Measurements from ENCODE around the gene NRXN3. TPM values are rescaled to one million over a fixed set of nuclear protein-coding genes. Genes with fewer than 3 reads are reported as not detected.

NRXN3 gene
- total and polyA plus RNA-seq, 2 experiments from 2014 or later: 1.0 to 1.8 TPM

DNA sequence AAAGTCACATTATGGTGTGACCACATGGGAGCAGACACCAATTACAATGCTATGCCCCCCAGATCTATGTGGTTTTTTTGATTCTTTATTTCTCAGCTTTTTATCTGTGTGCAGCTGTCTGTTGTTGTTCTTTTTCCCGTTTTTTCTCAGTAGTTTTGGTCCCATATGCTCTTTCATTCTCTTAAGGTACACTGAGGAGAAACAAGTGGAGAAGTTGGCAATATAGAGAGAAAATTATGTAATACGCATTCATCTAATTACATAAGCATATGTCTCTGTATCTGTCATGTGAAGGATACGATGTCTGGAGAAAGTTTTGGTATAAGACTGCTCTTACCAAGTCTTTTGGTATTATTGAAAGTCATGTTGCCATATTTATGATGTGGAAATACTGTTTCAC is 819.0 kb downstream of the NRXN3 start:
- Histone ChIP-seq H3K36me3 (ENCODE audit: insufficient read depth) (no peaks in the 10 kb centered on the region), H3K4me1 (ENCODE audit: insufficient read depth) (peaks cover 31% of the 10 kb centered on the region), H3K4me2 (no peak overlapping the region), H4K20me1 (replicated peaks; ENCODE audit: insufficient read depth) (no peaks in the 10 kb centered on the region), H3K4me3 (no peak overlapping the region), H3F3A (replicated peaks; ENCODE audit: low read depth) (no peaks in the 10 kb centered on the region), H2AFZ (no peak overlapping the region), H3K27ac (ENCODE audit: low read depth) (no peak overlapping the region), H3K27me3 (ENCODE audit: insufficient read depth) (peaks cover 12% of the 10 kb centered on the region; the same call in 1 of the 2 replicates), H3K9me2 (ENCODE audit: insufficient read depth) (no peaks in the 10 kb centered on the region), H3K79me2 (replicated peaks; ENCODE audit: insufficient read depth) (no peaks in the 10 kb centered on the region)
- no peak overlapping the region for H3K27ac Mint-ChIP-seq
- H3K36me3 Mint-ChIP-seq (ENCODE audit: low read depth): no peaks in the 10 kb centered on the region
- no peak overlapping the region for H3K4me3 Mint-ChIP-seq
- no peaks in the 10 kb centered on the region for H3K9me3 Mint-ChIP-seq
- peaks cover 6% of the 10 kb centered on the region for H3K27me3 Mint-ChIP-seq (ENCODE audit: insufficient read depth, low read depth, poor library complexity)
- DNase-seq (ENCODE audit: low spot score) (no peak), ATAC-seq (no peak)
- H3K4me1 Mint-ChIP-seq: peaks cover 18% of the 10 kb centered on the region
- no peak for TF ChIP-seq ZNF462 (CRISPR knock-in tag; IDR thresholded peaks at IDR 0.05)

DNA sequence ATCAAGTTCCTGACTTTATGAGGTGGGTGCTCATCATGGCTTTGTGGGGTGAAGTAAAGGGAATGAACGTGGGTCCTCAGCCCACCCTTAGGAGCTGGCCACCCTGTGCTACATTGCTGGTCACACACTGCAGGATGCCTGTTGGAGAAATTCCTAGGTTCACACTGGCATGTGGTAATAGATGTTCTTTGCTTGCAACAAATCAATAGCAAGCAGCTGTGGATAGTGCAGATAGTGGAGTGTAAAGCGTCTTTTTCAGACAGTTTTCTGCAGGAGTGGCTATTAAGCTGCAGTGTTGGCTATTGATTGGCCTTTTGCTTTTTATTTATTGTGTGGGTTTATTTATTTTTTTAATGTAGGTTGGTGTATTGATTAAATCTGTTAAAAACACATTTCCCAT is 822.7 kb downstream of the NRXN3 start:
- Histone ChIP-seq H3K79me2 (replicated peaks; ENCODE audit: insufficient read depth) (no peaks in the 10 kb centered on the region), H2AFZ (no peak overlapping the region), H3K4me2 (no peak overlapping the region), H3K27ac (ENCODE audit: low read depth) (no peak overlapping the region), H3K4me3 (no peak overlapping the region), H3K27me3 (ENCODE audit: insufficient read depth) (no peaks in the 10 kb centered on the region), H3K9me2 (ENCODE audit: insufficient read depth) (no peaks in the 10 kb centered on the region), H3F3A (replicated peaks; ENCODE audit: low read depth) (no peaks in the 10 kb centered on the region), H3K4me1 (ENCODE audit: insufficient read depth) (peaks cover 2% of the 10 kb centered on the region; the same call in 1 of the 2 replicates), H4K20me1 (replicated peaks; ENCODE audit: insufficient read depth) (no peaks in the 10 kb centered on the region), H3K36me3 (ENCODE audit: insufficient read depth) (no peaks in the 10 kb centered on the region)
- Mint-ChIP-seq H3K9me3 (no peaks in the 10 kb centered on the region), H3K27ac (no peak overlapping the region; the same call in 1 of the 2 replicates), H3K4me3 (no peak overlapping the region), H3K36me3 (ENCODE audit: low read depth) (no peaks in the 10 kb centered on the region), H3K27me3 (ENCODE audit: insufficient read depth, low read depth, poor library complexity) (peaks cover 2% of the 10 kb centered on the region), H3K4me1 (peaks cover 9% of the 10 kb centered on the region)
- no peak for TF ChIP-seq JUNB (IDR thresholded peaks at IDR 0.05; ENCODE audit: unreplicated experiment)
- TF ChIP-seq, protein P1, sequence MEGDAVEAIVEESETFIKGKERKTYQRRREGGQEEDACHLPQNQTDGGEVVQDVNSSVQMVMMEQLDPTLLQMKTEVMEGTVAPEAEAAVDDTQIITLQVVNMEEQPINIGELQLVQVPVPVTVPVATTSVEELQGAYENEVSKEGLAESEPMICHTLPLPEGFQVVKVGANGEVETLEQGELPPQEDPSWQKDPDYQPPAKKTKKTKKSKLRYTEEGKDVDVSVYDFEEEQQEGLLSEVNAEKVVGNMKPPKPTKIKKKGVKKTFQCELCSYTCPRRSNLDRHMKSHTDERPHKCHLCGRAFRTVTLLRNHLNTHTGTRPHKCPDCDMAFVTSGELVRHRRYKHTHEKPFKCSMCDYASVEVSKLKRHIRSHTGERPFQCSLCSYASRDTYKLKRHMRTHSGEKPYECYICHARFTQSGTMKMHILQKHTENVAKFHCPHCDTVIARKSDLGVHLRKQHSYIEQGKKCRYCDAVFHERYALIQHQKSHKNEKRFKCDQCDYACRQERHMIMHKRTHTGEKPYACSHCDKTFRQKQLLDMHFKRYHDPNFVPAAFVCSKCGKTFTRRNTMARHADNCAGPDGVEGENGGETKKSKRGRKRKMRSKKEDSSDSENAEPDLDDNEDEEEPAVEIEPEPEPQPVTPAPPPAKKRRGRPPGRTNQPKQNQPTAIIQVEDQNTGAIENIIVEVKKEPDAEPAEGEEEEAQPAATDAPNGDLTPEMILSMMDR (conservative IDR thresholded peaks at IDR 0.05; ENCODE audit: low read depth in 2 of 2): no peak
- TF ChIP-seq EZH2phosphoT487 (IDR thresholded peaks at IDR 0.05; ENCODE audit: unreplicated experiment): no peak
- no peak for TF ChIP-seq POLR2AphosphoS5 (IDR thresholded peaks at IDR 0.05; ENCODE audit: low read depth)
- DNase-seq (ENCODE audit: low spot score) (no peak), ATAC-seq (no peak)

Measured in GM23338 (cell line).